SU-DHL-6 (cell line): Measurements from ENCODE around the gene NOP16.

Experiments used
- CTCF ChIP-seq: fragments of 200-600 bp; sonication (generic); IDR thresholded peaks from one replicate; pipeline ENCODE4 v1.5.1; 2017; ENCODE audit warnings: antibody characterized with exemption, mild to moderate bottlenecking, low read length, moderate library complexity; ENCODE audit not compliant: insufficient read depth, poor library complexity, severe bottlenecking
- EZH2phosphoT487 ChIP-seq: fragments of 200-600 bp; sonication (generic), shearing (Covaris generic); conservative IDR thresholded peaks from 2 replicates; pipeline ENCODE4 v1.6.1; 2018; ENCODE audit warnings: mild to moderate bottlenecking, antibody characterized with exemption, low read length, moderate library complexity, mixed read lengths

GRCh38 chr5:176366232-176366894 lies 22.0 kb downstream of the NOP16 start:
- TF ChIP-seq CTCF (no peak), EZH2phosphoT487 (no peak)
